GM12864 (cell line): ENCODE data around the gene HPD.

Source experiments
- DNase-seq: peaks from one replicate; pipeline ENCODE4 v3.0.0-alpha.2; 2011; ENCODE audit warnings: low read depth
- H3K4me3 ChIP-seq: 2 replicates; pipeline ENCODE4 v1.5.1; 2011; ENCODE audit warnings: mild to moderate bottlenecking, low read depth, low read length, control low read depth
- CTCF ChIP-seq: IDR thresholded peaks from 2 replicates; pipeline ENCODE4 v1.5.1; 2011; ENCODE audit warnings: low read depth, mild to moderate bottlenecking, moderate library complexity, low read length, control low read depth, inconsistent platforms; ENCODE audit errors: missing control alignments

Gene HPD

GRCh38 chr12:121808623-121809022 lies 50.0 kb downstream of the HPD start:
- DNase-seq, result no peak
- no peak for TF ChIP-seq CTCF
- H3K4me3 ChIP-seq, result no peak overlapping the region

GRCh38 chr12:121807642-121808347 lies 50.9 kb downstream of the HPD start:
- no peak for TF ChIP-seq CTCF
- no peak for DNase-seq
- H3K4me3 ChIP-seq, result no peak overlapping the region

GRCh38 chr12:121806546-121807423 lies 51.9 kb downstream of the HPD start:
- no peak for TF ChIP-seq CTCF
- no peak for DNase-seq
- peak overlapping the region; percentile 79 for H3K4me3 ChIP-seq

GRCh38 chr12:121806009-121806545 lies 52.6 kb downstream of the HPD start:
- H3K4me3 ChIP-seq, result peak overlapping the region; percentile 79
- no peak for TF ChIP-seq CTCF
- no peak for DNase-seq

- no peak for TF ChIP-seq CTCF
- no peak for DNase-seq
Observed at GRCh38 chr12:121805171-121806008, 53.3 kb downstream of the HPD start.

GRCh38 chr12:121804417-121805111 lies 54.1 kb downstream of the HPD start:
- DNase-seq, result no peak
- no peak for TF ChIP-seq CTCF
- H3K4me3 ChIP-seq, result peak overlapping the region; percentile 79

More at GRCh38 chr12:121805171-121806008, 53.3 kb downstream of the HPD start:
- H3K4me3 ChIP-seq, result peak overlapping the region; percentile 79
